Stromal cell of bone marrow (primary cell): ENCODE results near the gene UTP11.

Experiments used
- DNase-seq: peaks from one replicate; pipeline ENCODE4 v3.0.0-alpha.2; 2012; ENCODE audit warnings: low read depth

The UTP11 gene

DNA sequence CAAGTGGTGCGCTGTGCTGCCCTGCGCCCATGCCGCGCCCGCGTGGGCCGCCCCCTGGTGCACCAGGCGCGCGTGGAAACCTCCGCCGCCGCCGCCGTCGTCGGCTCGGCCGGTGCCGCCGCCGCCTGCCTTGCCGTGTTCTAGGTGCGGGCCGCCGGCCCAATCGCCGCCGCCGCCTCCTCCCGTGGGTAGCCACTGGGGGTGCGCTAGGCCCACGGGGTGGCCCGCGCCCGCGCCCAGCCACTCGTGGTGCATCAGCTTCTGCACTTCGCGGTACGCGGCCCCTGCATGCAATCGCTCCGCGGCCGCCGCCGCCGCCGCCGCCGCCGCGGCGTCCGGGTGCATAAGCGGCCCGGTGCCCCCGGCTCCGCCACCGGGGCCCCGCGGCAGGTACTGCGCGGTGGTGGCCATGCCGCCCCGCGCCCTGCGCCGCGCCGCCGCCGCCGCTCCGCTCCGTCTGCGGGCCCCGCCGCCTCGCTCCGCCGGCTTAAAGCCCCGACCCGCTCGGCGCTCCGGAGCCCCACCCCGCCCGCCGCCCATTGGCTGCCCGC lies 33.9 kb downstream of the UTP11 start, which contains the start of gene POU3F1:
POU3F1 (minus strand) TSS at position 461 of the 551 bp plus-strand sequence; CDS start at position 411, 50 bp downstream.
- no peak for DNase-seq

DNA sequence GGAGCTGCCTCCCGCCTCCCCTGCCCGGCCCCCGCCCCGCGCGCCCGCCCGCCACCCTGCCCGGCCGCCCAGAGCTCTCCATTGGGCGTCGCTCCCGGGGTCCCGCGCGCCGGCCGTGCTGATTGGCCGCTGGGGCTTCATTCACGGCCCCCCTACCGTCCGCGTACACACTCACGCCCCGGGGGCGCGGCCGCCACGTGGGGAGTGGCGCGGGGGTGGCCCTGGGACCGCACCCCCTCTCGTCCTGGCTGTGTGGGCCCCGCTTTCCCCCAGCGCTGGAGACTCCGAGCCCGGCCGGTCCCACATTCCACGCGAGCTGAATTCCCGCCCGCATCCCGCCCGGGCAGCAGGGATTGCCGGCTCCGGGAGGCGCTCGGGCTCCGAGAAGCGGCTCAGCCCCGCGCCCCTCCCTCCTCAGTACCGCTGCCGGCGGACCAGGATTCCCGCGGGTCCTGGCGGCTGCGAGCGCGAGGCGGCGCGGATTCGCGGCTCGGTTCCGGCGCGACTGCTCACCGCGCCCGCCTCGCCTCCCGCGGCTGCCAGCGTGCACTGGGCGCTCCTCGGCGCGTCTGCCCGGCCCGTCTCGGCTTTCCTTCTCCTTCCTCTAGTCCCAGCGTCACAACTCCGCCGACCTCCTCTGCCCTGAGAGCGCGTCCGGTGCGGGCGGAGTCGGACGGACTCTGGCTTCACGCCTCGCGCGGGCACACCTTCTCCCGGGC lies 34.5 kb downstream of the UTP11 start:
- peak; percentile 58 for DNase-seq

DNA sequence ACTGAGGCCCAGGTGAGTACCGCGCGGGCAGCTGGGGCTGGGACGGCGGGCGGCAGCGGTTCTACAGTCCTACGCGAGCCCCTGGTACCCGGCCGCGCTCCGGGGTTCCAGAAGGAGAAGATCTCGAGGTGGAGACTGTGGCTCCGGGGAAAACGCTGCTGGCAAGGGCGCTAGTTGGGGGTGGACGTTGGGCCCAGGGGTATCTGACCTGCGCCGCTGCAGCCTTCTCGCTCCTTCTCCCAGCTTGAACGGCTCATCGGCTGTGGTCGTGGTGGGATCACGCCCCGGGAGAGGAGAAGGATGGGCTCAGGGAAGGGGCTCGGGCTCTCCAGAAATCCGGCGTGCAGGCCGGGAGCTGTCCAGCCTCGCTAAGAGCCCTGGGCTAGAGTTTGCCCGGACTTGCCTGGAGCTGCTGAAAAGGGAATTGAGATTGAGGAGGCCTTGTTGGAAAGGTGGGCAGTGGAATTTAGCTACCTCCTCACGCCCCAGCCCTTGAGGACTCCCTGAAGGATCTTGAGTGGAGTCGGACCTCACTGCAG lies 35.1 kb downstream of the UTP11 start:
- DNase-seq: no peak

DNA sequence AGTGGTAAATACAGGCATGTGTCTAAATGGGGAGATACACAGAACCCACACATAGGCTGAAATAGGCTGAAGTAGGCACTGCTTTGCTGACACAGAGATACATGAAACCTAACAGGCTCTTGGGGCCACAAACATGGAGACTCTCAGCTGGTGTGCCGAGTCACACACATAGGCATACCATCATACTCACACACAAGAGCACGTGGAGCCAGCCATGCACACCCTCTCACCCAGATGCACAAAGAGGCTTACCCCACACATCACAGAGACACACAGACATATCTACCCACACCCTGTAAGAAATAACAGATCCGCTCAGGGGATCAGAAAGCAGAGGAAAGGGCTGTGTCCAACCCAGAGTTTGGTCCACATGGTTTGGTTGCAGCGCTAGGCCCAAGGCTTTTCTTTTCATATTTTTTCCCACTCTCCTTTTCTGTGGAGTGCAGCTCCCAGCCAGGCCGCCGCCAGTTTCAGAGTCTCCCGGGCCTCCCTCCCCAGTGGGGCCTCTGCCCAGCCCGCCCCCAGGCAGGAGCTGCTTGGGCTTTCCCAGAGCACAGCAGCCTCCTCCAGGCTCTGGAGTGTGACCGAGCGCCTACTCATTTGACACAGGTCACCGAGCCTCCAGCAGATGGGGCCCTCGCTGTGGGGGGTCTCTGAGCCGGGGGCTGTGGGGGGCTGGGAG lies 38.0 kb downstream of the UTP11 start:
- DNase-seq: no peak

DNA sequence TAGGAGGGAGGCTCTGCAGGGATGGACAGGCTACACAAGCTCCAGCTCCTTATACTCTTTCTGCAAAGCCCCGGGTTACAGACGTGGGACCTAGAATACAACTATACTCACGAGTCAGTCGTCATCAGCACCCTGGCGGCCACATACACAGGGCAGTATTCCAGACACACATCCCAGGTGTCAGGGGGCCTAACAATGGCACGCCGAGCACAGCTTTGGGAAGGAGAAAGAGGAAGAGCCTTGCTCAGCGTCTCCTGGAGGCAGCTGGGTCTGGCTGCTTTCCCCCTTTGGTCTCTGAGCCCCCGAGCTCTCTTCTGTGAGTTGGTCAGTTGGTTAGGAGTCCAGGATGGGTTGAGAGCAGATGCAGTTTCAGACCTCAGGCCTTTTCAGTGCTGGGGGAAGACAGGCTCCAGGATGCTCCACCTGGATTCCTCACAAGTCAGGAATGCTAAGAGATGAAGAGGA lies 38.6 kb downstream of the UTP11 start:
- no peak for DNase-seq

DNA sequence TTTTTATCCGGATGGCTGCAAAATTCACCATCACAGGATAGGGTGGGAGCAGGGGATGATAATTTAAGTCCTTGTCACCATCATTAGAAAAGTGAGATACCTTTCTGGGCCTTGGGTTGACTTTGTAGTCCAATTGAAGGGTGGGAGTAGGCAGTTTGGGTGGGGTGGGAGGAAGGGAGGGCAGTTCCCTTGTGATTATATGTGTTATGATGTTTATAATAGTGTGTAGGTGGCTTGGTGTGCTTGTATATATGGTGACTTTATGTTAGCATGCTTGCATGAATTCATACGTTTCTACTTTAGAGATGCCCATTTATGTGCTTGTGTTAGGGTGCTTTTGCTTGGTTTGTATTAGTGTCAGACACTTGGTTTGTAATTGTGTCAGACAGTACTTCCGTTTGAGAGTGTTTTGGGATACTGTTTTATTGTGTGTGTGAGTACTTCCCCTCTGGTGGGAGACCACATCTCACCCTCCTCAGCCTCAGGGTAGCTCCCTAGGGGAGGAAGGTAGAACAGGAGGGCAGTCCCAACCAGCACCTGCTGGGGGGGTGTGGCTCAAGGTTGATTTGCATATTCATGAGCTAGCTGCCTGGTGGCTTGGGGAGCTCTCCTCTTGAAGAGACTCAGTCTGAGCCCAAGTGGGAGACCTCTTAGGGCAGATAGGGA lies 40.3 kb downstream of the UTP11 start:
- no peak for DNase-seq

DNA sequence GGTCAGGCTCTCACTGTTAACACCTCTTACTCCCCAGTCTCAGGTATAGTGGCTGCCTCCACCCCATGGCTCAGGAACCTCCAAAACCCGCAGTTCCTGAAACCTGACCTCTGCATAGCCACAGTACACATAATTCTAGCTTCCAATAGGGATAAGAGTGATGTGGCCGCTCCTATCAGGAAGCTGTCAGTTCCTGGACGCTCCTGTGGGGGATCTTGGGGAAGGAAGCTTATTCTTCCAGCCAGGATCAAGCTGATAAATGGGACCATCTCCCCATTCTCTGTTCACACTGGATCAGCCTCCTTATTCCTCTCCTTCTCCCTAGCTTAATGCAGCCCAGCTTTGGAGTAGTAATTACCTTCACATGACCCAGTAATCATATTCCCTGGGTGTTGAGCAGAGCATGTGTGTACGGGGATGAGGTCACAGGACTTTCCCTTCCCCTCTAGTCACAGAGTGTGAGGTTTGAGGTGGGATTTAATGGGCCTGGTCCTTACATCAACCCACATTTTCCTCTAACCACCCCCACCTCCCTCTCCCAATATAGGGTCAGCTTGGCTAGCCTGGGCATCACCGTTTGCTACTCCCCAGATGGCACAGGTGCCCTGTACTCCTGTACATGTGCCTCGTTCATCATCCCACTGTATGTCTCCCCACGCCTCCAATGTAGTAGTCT lies 41.0 kb downstream of the UTP11 start:
- DNase-seq: no peak

DNA sequence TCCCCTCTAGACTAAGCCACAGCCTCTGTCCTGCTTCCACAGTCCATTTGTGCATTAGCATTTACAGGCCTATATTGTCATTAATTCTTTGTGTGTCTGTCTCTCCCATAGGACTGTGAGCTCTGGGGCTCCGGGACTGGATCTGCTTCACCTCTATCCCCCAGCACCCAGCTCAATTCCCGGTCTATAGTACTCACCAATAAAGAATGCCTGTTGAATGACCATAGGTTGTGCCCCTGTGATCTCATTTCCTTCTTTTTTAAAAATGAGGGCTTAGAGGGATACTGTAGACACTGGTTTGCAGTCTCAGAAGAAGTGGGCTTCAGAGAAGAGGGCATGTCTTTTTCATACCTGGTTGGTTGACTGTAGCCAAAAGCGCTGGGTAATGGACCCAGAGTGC lies 42.9 kb downstream of the UTP11 start:
- no peak for DNase-seq

DNA sequence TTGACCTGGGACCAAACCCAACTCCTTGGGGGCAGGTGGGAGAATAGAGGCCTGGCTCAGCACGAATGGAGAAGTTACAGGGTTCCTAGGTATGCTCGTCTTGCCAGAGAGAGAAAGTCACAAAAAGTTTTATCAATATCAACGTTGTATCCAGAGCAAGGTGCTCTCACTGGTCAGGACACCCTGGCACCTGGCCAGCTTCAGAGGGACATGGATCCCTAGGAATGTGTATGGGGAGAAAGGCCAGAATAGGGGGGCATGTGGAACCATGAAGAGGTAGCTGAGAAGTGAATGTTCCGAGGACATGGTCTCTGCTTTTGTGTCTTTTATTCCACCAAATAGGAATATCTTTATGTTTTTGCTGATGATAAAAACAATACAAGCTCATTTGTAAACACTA lies 43.4 kb downstream of the UTP11 start:
- DNase-seq: no peak

DNA sequence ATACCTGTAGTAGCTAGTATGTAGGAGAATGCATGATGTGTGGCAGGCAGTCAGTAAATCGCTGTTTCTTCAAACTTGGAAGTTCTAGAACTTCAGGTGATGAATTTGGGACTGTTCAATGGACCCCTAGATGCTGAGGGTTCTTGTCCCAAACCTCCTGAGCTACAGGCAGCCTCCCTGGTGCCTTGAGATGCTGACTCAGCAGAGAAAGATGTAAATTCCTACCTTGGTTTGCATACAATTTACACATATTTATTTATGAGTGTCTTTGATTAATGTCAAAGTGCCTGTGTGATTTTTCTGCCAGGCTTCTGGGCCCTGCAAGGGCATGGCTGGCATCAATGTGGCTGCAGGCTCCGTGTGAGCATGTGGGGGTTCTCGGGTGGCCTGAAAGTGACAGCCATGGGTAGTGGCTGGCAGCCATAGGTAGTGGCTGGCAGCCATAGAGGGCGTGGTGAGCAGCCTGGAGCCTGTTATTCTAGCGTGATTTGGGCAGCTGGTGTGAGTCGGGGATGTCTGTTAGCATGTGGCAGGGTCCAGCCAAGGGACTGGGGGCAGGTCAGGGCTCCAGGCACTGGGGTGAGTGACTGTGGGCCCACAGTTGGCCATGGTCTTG lies 47.2 kb downstream of the UTP11 start:
- no peak for DNase-seq

DNA sequence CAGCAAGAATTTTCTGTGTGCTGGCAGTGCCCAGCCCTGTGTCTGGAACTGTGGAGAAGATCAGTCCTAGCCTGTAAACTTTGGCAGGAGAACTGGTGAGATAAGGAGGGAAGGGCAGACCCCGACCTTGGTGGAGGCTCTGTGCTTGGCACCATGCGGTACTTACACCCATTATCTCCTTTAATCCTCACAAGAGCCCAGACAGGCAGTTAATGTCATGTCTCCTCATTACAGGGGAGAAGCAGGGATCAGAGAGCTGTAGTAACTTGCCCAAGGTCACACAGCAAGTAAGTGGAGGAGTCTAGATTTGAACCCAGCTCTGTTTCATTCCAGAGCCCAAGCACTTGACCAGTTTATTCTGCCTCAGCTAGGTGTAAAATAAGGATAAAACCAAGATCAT lies 48.0 kb downstream of the UTP11 start:
- DNase-seq: no peak

DNA sequence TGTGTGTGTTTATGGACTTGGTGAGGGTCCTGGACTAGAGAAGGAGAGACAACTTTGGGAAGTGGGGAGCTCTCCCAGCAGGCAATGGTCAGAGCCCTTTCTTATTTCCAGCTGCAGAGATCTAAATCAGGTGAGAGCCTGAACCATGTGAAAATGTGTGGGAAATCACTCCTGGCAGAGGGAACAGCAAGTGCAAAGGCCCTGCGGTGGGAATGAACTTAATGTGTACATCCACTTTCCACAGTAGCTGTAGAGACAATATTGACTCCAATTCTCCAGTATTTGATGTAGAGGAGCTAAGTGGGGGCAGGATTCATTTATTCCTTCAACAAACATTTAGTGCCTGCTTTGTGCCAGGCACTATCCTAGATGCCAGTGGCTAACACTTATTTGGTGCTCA lies 48.8 kb downstream of the UTP11 start:
- DNase-seq: no peak

DNA sequence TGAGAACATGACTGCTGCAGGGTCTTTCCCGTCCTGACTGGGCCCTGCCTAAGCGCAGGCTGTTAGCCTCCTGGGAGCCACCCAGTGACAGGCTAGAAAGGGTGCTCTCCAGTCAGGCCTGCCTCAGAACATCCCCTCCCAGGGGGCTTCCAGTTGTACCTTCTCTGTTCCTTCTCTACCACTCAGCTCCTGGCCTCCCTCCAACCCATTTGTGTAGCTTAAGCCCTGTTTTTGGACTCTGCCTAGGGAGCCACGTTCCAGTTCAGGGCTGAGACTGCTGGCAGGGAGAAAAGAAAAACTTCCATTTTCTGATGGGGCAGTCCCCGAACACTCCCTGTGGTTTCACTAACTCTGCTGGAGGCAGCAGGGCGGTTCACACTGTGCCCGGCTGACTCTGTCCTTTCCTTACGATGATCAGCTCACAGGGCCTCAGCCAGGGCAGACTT lies 49.4 kb downstream of the UTP11 start:
- DNase-seq: no peak

DNA sequence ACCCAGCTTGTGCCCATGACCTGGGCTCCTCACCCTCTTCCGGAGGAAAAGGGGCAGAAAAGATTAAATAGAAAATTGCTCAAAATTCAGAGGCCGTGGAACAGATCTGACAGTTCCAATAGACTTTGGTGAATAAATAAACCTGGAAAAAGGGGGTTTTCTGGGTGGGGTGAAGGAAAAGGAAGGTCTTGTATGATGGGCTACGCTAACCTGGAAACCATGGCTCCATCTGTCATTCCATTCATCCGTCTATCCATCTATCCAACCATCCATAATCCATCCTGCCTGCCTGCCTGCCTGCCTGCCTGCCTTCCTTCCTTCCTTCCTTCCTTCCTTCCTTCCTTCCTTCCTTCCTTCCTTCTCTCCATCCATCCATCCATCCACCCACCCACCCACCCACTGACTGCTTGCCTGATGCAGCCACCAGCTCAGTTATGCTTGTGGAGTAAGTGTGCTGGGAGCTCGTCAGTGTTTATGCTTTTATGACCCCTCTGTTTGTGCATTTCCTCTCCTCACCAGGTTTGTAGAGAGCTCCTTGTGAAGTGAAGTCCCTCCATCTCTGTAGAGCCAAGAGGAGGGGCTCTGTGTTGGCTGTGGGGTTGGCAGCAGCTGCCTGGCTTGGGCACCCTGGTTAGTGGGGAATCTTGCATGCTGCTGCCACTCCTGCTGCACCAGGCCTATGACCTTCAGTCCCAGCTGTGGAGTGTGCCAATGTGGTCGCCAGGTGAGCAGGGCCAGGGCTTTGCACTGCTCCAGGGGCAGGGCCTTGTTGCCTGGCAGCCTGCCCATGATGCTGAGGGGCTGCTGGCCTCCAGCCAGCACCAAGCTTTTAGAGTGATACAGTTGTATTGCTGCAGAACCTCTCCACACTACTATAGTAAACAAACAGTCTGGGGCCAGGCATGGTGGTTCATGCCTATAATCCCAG lies 50.1 kb downstream of the UTP11 start:
- DNase-seq: no peak

DNA sequence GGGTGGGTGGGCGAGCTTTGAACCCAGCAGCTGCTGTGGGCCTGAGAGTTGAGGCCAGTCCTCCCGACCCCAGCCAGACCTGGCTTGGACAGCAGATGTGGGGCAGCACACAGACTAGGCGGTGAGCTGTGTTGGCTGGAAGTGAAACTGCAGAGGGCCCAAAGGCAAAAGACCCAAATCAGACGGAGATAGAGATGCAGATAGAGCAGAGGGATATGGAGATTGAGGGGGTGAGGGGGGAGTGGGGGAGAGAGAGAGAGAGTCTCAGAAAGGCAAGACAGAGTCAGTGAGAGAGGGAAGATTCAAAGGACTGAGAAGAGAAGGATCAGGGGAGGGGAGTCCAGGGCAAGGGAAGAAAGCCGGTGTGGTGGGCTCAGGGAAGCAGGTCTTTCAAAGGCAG lies 51.1 kb downstream of the UTP11 start:
- DNase-seq: no peak

DNA sequence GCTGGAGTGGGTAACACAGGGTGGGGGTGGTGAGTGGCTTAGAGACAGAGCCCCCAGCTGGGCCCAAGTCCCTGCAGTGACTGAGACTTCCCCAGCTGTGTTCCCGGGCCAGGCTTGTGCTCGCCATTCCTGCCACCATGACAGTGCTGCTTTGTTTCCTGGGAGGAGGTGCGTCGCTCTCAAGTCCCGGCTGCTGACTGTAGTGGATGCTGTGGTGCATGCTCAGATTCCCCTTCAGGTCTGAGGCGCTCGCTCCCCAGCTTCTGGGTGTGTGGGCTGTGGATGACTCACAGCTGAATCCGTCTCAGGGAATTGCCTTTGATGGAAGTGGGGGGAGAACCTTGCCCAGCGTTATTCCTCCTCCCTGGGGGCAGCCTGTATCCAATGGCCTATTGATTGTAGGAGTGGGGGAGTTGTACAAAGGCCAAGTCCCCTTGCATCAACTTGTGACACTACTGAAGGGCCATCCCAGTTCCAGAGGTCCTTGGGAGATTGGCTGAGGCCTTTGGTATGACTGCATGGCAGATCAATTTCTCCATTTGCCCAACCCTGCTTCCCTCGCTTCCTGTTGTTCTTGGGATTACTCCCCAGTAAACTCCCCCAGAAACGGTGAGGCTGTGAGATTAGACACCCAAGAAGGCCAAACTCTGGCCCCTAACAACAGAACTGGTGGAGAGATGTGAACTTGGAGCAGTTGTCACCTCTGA lies 51.8 kb downstream of the UTP11 start:
- DNase-seq: peak; percentile 49

DNA sequence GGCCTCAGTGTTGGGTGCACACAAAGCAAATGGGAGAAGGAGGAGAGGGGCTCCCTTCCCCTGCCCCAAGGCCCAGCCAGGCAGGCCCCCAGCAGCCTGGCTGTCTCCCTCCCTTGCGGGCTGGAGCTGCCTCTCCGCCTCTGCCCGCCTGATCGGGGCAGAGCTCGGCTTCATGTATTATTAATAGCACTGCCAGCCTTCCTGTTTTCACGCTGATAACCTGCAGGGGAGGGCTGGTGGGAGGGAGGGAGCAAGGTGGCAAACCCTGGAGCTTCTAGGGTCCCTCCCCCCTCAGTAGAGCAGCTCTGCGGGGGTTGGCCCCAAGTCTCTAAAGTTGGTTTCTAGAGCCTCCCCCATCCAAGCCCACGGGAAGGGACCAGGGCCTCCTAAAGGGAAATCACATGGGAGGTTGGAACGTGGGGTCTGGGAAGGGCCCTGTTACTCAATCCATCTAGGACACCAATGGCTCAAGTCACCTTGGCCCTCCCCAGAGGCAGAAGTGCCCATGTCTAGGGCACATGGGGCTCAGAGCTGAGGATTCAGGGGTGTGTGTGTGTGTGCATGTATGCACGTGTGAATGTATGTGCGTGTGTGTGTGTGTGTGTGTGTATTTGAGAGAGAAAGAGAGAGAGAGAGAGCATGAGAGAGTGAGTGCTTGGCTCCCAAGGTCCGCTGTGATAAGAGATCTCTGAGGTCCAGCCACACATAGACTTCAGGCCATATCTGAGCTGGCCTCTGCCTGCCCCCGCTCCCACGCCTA lies 55.9 kb downstream of the UTP11 start:
- no peak for DNase-seq

DNA sequence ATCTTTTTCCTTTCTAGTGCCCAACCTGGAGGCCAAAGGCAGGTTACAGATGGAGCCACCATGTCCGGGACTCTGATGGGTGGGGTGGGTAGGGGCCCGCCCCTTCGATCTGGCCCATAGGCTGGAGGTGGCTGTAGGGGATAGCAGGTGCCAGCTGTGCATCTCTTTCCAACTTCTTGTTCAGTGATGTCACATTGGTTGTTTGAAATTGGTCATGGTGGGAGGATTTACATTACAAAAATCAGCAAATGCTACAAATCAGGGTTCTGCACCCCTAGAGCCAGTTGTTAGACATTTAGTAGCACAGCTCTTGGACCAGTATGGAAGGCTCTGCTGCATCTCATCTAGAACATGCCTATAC lies 56.4 kb downstream of the UTP11 start:
- no peak for DNase-seq
